MM.1S (cell line): ENCODE results near the gene GBP1.

ENCODE experiments used
- DNase-seq: peaks from one replicate; pipeline ENCODE4 v3.0.0-alpha.2; 2015
- H2AFZ ChIP-seq: fragments of 300-600 bp; sonication (generic); 2 replicates; pipeline ENCODE4 v1.6.0; 2016; ENCODE audit warnings: antibody characterized with exemption, low read length
- H3F3A ChIP-seq: fragments of 300-600 bp; sonication (generic); 2 replicates; pipeline ENCODE4 v1.6.1; 2016; ENCODE audit warnings: mild to moderate bottlenecking, antibody characterized with exemption, low read length, moderate library complexity, mixed read lengths; ENCODE audit not compliant: insufficient read depth
- H3K27ac ChIP-seq: fragments of 300-600 bp; sonication (generic); 2 replicates; pipeline ENCODE4 v1.5.1; 2016; ENCODE audit warnings: mild to moderate bottlenecking, low read length
- H3K27me3 ChIP-seq: fragments of 300-600 bp; sonication (generic); replicated peaks from 2 replicates; pipeline ENCODE4 v1.6.0; 2016; ENCODE audit warnings: low read length; ENCODE audit not compliant: insufficient read depth
- H3K36me3 ChIP-seq: fragments of 300-600 bp; sonication (generic); replicated peaks from 2 replicates; pipeline ENCODE4 v1.6.1; 2016; ENCODE audit warnings: mild to moderate bottlenecking, low read length, mixed read lengths; ENCODE audit not compliant: insufficient read depth
- H3K4me1 ChIP-seq: fragments of 300-600 bp; sonication (generic); 2 replicates; pipeline ENCODE4 v1.6.1; 2016; ENCODE audit warnings: low read length, mixed read lengths
- H3K4me2 ChIP-seq: fragments of 300-600 bp; sonication (generic); 2 replicates; pipeline ENCODE4 v1.6.0; 2016; ENCODE audit warnings: low read depth, low read length
- H3K4me3 ChIP-seq: fragments of 300-600 bp; sonication (generic); 2 replicates; pipeline ENCODE4 v1.5.1; 2016; ENCODE audit warnings: low read length, mixed read lengths
- H3K79me2 ChIP-seq: fragments of 300-600 bp; sonication (generic); 2 replicates; pipeline ENCODE4 v1.6.1; 2016; ENCODE audit warnings: mixed run types, low read length, mixed read lengths
- H3K9ac ChIP-seq: fragments of 300-600 bp; sonication (generic); 2 replicates; pipeline ENCODE4 v1.6.1; 2016; ENCODE audit warnings: low read length, mixed read lengths
- H3K9me2 ChIP-seq: fragments of 300-600 bp; sonication (generic); replicated peaks from 2 replicates; pipeline ENCODE4 v1.6.1; 2016; ENCODE audit warnings: mild to moderate bottlenecking, low read length, mixed read lengths; ENCODE audit not compliant: insufficient read depth
- H3K9me3 ChIP-seq: fragments of 300-600 bp; sonication (generic); replicated peaks from 2 replicates; pipeline ENCODE4 v1.6.1; 2016; ENCODE audit warnings: mild to moderate bottlenecking, low read length, mixed read lengths; ENCODE audit not compliant: insufficient read depth
- H4K20me1 ChIP-seq: fragments of 300-600 bp; sonication (generic); 2 replicates; pipeline ENCODE4 v1.6.1; 2016; ENCODE audit warnings: mild to moderate bottlenecking, low read length, moderate library complexity, mixed read lengths; ENCODE audit not compliant: insufficient read depth
- EZH2 ChIP-seq: fragments of 300-600 bp; sonication (generic); optimal IDR thresholded peaks from 2 replicates; pipeline ENCODE3; 2017; ENCODE audit warnings: low read depth, mild to moderate bottlenecking, antibody characterized with exemption, low read length, mixed read lengths
- EZH2phosphoT487 ChIP-seq: fragments of 300-600 bp; sonication (generic); IDR thresholded peaks from 2 replicates; pipeline ENCODE4 v1.6.1; 2018; ENCODE audit warnings: antibody characterized with exemption, low read length
- TF ChIP-seq, protein P1 (sequence below): fragments of 300-600 bp; sonication (generic); IDR thresholded peaks from 2 replicates; pipeline ENCODE4 v1.5.1; 2016; ENCODE audit warnings: antibody characterized with exemption, low read length, mixed read lengths

Gene GBP1

DNA sequence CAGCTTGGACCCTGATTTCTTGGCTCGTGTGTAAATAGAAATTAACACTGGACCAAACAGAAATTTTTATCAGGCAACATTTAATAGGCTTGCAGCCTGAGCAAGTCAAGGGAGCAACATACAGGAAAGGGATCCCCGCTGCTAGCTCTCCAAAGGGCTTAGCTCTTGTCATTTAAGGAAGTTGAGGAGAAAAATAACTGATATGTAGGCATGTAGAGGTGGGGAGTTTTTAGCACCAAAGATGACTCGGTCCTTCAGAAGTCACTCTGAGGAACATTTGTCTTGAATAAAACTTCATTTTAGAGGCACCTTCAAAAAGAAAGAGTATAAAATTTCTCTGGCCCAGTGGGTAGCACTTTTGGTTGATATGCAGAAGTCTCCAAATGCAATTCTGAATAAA, 33.8 kb upstream of the GBP1 start:
- Histone ChIP-seq H3K4me2 (no peak overlapping the region), H3K4me3 (no peak overlapping the region), H3K9me3 (no peaks in the 10 kb centered on the region), H3K9ac (no peak overlapping the region), H3K27ac (no peak overlapping the region), H3K27me3 (no peaks in the 10 kb centered on the region), H3K9me2 (no peaks in the 10 kb centered on the region), H3K4me1 (no peaks in the 10 kb centered on the region), H3F3A (no peaks in the 10 kb centered on the region), H4K20me1 (no peaks in the 10 kb centered on the region), H3K79me2 (no peaks in the 10 kb centered on the region), H3K36me3 (no peaks in the 10 kb centered on the region), H2AFZ (no peak overlapping the region)
- no peak for TF ChIP-seq EZH2phosphoT487
- TF ChIP-seq, protein P1, sequence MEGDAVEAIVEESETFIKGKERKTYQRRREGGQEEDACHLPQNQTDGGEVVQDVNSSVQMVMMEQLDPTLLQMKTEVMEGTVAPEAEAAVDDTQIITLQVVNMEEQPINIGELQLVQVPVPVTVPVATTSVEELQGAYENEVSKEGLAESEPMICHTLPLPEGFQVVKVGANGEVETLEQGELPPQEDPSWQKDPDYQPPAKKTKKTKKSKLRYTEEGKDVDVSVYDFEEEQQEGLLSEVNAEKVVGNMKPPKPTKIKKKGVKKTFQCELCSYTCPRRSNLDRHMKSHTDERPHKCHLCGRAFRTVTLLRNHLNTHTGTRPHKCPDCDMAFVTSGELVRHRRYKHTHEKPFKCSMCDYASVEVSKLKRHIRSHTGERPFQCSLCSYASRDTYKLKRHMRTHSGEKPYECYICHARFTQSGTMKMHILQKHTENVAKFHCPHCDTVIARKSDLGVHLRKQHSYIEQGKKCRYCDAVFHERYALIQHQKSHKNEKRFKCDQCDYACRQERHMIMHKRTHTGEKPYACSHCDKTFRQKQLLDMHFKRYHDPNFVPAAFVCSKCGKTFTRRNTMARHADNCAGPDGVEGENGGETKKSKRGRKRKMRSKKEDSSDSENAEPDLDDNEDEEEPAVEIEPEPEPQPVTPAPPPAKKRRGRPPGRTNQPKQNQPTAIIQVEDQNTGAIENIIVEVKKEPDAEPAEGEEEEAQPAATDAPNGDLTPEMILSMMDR, result no peak
- no peak for TF ChIP-seq EZH2
- no peak for DNase-seq

DNA sequence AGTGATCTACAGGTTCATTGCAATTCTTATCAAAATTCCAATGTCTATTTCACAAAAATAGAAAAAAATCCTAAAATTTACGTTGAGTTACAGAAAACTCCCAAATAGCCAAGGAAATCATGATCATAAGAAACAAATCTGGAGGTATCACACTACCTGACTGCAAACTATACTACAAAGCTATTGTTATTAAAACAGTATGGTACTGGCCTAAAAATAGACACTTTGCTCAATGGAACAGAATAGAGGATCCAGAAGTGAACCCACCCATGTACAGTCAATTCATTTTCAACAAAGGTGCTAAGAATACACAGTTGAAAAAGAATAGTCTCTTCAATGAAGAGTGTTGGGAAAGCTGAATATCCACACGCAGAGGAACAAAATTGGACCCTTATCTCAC, 30.7 kb upstream of the GBP1 start:
- H3K4me3 ChIP-seq, result no peak overlapping the region
- H3K9me2 ChIP-seq, result no peaks in the 10 kb centered on the region
- no peak for TF ChIP-seq EZH2
- no peak for TF ChIP-seq EZH2phosphoT487
- TF ChIP-seq, protein P1, result no peak
- no peaks in the 10 kb centered on the region for H3K27me3 ChIP-seq
- H3K4me1 ChIP-seq, result no peaks in the 10 kb centered on the region
- no peaks in the 10 kb centered on the region for H3K36me3 ChIP-seq
- no peak overlapping the region for H2AFZ ChIP-seq
- no peak for DNase-seq
- H3F3A ChIP-seq, result no peaks in the 10 kb centered on the region
- no peaks in the 10 kb centered on the region for H4K20me1 ChIP-seq
- no peak overlapping the region for H3K4me2 ChIP-seq
- no peak overlapping the region for H3K27ac ChIP-seq
- H3K9me3 ChIP-seq, result no peaks in the 10 kb centered on the region
- no peak overlapping the region for H3K9ac ChIP-seq
- H3K79me2 ChIP-seq, result no peaks in the 10 kb centered on the region

DNA sequence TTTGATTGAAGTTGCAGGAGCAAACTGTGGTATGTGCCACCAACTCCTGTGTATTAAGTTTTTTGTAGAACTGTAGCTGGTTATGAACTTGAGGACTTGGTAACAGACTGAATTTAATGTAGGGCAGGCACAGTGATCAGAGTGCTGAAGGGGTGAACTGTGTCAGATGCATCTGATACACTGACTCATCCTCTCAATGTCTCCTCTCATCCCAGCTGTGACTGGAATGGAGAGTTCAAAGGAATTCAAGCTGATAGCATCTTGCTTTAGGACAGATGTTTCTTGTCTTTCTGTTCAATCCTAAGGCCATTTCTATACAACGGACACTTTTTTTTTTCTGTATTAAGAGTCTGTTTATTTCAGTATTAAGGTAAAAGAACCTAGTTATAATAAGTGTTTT, 25.0 kb upstream of the GBP1 start:
- no peak for DNase-seq
- no peaks in the 10 kb centered on the region for H3F3A ChIP-seq
- TF ChIP-seq, protein P1, result no peak
- TF ChIP-seq EZH2 (no peak), EZH2phosphoT487 (no peak)

More for the DNA sequence above, 25.0 kb upstream of the GBP1 start:
- Histone ChIP-seq H3K27ac (no peak overlapping the region), H3K9me3 (no peaks in the 10 kb centered on the region), H2AFZ (no peak overlapping the region), H3K4me1 (no peaks in the 10 kb centered on the region), H3K27me3 (no peaks in the 10 kb centered on the region), H3K4me3 (no peak overlapping the region), H3K9ac (no peak overlapping the region), H3K4me2 (no peak overlapping the region), H3K9me2 (no peaks in the 10 kb centered on the region), H4K20me1 (no peaks in the 10 kb centered on the region), H3K79me2 (no peaks in the 10 kb centered on the region), H3K36me3 (no peaks in the 10 kb centered on the region)
